HCT116 (cell line): Measurements from ENCODE around the gene CNTN2. TPM values are rescaled to one million over a fixed set of nuclear protein-coding genes. Genes with fewer than 3 reads are reported as not detected.
A peak's percentile ranks its signal among the peaks of the same experiment; 100 is the strongest.

Source experiments
- ATAC-seq: fragments of 200-7000 bp; cut with Tn5 transposase; 2 replicates; pipeline ENCODE4 v1.9.1; 2020; ENCODE audit warnings: mild to moderate bottlenecking, moderate library complexity
- BruUV-seq: library from RNA; stranded (reverse); fragments of 400-500 nt; replicated peaks from 2 replicates; lab custom pipeline; 2021; lab: Mats Ljungman, UMichigan
- CTCF ChIA-PET: fragments of 300-600 bp; sonication (Branson Sonifier 250); formaldehyde crosslinking; loops from one replicate; lab custom pipeline; 2021; ENCODE audit warnings: antibody characterized with exemption; lab: Charles Lee
- POLR2A ChIA-PET: fragments of 300-600, 350-600 bp; sonication (Branson Sonifier 250); formaldehyde crosslinking; loops from one replicate; lab custom pipeline; 2021; ENCODE audit warnings: antibody characterized with exemption; lab: Charles Lee
- RAD21 ChIA-PET, 2 experiments: fragments of 300-600 bp; sonication (Branson Sonifier 250); formaldehyde crosslinking; loops; one replicate each; lab custom pipeline; 2023; ENCODE audit warnings: low total read pairs in 2 of 2; ENCODE audit not compliant: uncharacterized antibody in 2 of 2, unreplicated experiment in 2 of 2, low non-redundant PET in 1 of 2; lab: Charles Lee
- DNase-seq: peaks from one replicate; pipeline ENCODE4 v3.0.0-alpha.2; 2010; ENCODE audit warnings: low read depth, low spot score
- H2AFZ ChIP-seq: fragments of 200-600 bp; shearing (Covaris generic), sonication (generic); 2 replicates; pipeline ENCODE4 v1.6.1; 2017; ENCODE audit warnings: low read depth, mixed run types, mixed read lengths, antibody characterized with exemption, low read length; ENCODE audit not compliant: poor library complexity, severe bottlenecking
- H3K27ac ChIP-seq: 2 replicates; pipeline ENCODE4 v1.5.1; 2012; ENCODE audit warnings: low read depth, low read length
- H3K27me3 ChIP-seq: fragments of 200-600 bp; sonication (generic); 2 replicates; pipeline ENCODE4 v1.6.1; 2016; ENCODE audit warnings: mixed run types, low read length, mixed read lengths; ENCODE audit not compliant: insufficient read depth
- H3K36me3 ChIP-seq, 2 experiments: fragments of 200-500 bp in 1 of 2; fragments of 200-600 bp in 1 of 2; sonication (Bioruptor generic) in 1 of 2; sonication (generic) in 1 of 2; 2 replicates each; pipeline versions ENCODE4 v1.5.1 to v1.6.1; 2014 to 2016; ENCODE audit warnings: low read length in 2 of 2, inconsistent platforms in 1 of 2, mixed read lengths in 1 of 2, mixed run types in 1 of 2; ENCODE audit not compliant: insufficient read depth in 2 of 2, control insufficient read depth in 1 of 2
- H3K4me1 ChIP-seq, 2 experiments: fragments of 200-600 bp in 1 of 2; sonication (generic) in 1 of 2; 2 replicates each; pipeline versions ENCODE4 v1.5.1 to v1.6.1; 2012 to 2017; ENCODE audit warnings: low read length in 2 of 2, inconsistent platforms in 1 of 2, mild to moderate bottlenecking in 1 of 2, mixed read lengths in 1 of 2, mixed run types in 1 of 2, moderate library complexity in 1 of 2; ENCODE audit not compliant: insufficient read depth in 2 of 2, control insufficient read depth in 1 of 2
- H3K4me2 ChIP-seq: fragments of 200-600 bp; sonication (generic); 2 replicates; pipeline ENCODE4 v1.6.1; 2017; ENCODE audit warnings: mixed run types, low read length, mixed read lengths
- H3K4me3 ChIP-seq, 2 experiments: fragments of 200-600 bp in 1 of 2; sonication (generic) in 1 of 2; replicated peaks in 1 of 2; 2 replicates each; pipeline ENCODE4 v1.5.1; 2011 to 2016; ENCODE audit warnings: low read length in 2 of 2, control low read depth in 1 of 2, low read depth in 1 of 2, mild to moderate bottlenecking in 1 of 2, mixed read lengths in 1 of 2, mixed run types in 1 of 2
- H3K79me2 ChIP-seq: fragments of 200-600 bp; sonication (generic); 2 replicates; pipeline ENCODE4 v1.6.1; 2017; ENCODE audit warnings: mild to moderate bottlenecking, mixed run types, low read length, moderate library complexity, mixed read lengths; ENCODE audit not compliant: insufficient read depth
- H3K9ac ChIP-seq: fragments of 200-600 bp; sonication (generic); 2 replicates; pipeline ENCODE4 v1.6.1; 2016; ENCODE audit warnings: low read length, mixed read lengths
- H3K9me2 ChIP-seq: fragments of 200-600 bp; sonication (generic), shearing (Covaris generic); 2 replicates; pipeline ENCODE4 v1.6.1; 2017; ENCODE audit warnings: mixed run types, mild to moderate bottlenecking, moderate library complexity; ENCODE audit not compliant: insufficient read depth
- H3K9me3 ChIP-seq, 2 experiments: fragments of 200-500 bp in 1 of 2; fragments of 200-600 bp in 1 of 2; sonication (Bioruptor generic) in 1 of 2; sonication (generic) in 1 of 2; 2 replicates each; pipeline ENCODE4 v1.6.1; 2014 to 2017; ENCODE audit warnings: low read length in 2 of 2, mixed read lengths in 2 of 2, inconsistent platforms in 1 of 2, low read depth in 1 of 2, mild to moderate bottlenecking in 1 of 2, mixed run types in 1 of 2, moderate library complexity in 1 of 2; ENCODE audit not compliant: control insufficient read depth in 1 of 2, insufficient read depth in 1 of 2
- H4K20me1 ChIP-seq: fragments of 200-600 bp; sonication (generic), shearing (Covaris generic); 2 replicates; pipeline ENCODE4 v1.6.1; 2017; ENCODE audit warnings: mixed run types, mild to moderate bottlenecking, moderate library complexity; ENCODE audit not compliant: insufficient read depth
- CBX3 ChIP-seq: IDR thresholded peaks from 2 replicates; pipeline ENCODE4 v1.6.1; 2012; ENCODE audit warnings: low read depth
- CEBPB ChIP-seq: IDR thresholded peaks from 2 replicates; pipeline ENCODE4 v1.6.1; 2012; ENCODE audit warnings: low read depth
- CTCF ChIP-seq, 3 experiments: fragments of 200-600 bp in 1 of 3; sonication (generic) in 1 of 3; IDR thresholded peaks in 2 of 3; conservative IDR thresholded peaks in 1 of 3; 2 replicates each; pipeline ENCODE4 v1.5.1; 2012 to 2017; ENCODE audit warnings: low read depth in 2 of 3, low read length in 2 of 3, antibody characterized with exemption in 1 of 3, borderline replicate concordance in 1 of 3, control low read depth in 1 of 3, mild to moderate bottlenecking in 1 of 3, mixed read lengths in 1 of 3, mixed run types in 1 of 3, moderate library complexity in 1 of 3; ENCODE audit not compliant: insufficient read depth in 1 of 3
- EGR1 ChIP-seq: IDR thresholded peaks from 2 replicates; pipeline ENCODE4 v1.6.1; 2012; ENCODE audit warnings: low read depth
- EZH2 ChIP-seq: fragments of 200-600 bp; sonication (generic); IDR thresholded peaks from 2 replicates; pipeline ENCODE4 v1.6.1; 2017; ENCODE audit warnings: antibody characterized with exemption, mixed run types
- EZH2phosphoT487 ChIP-seq: fragments of 200-600 bp; IDR thresholded peaks from 2 replicates; pipeline ENCODE4 v1.6.1; 2018; ENCODE audit warnings: antibody characterized with exemption, borderline replicate concordance
- FOSL1 ChIP-seq: IDR thresholded peaks from 2 replicates; pipeline ENCODE4 v1.6.1; 2012; ENCODE audit warnings: low read depth
- JUND ChIP-seq: IDR thresholded peaks from 2 replicates; pipeline ENCODE4 v1.6.1; 2012
- MAX ChIP-seq: IDR thresholded peaks from 2 replicates; pipeline ENCODE4 v1.6.1; 2012
- POLR2A ChIP-seq: IDR thresholded peaks from 2 replicates; pipeline ENCODE4 v1.7.0; 2011; ENCODE audit warnings: borderline replicate concordance; ENCODE audit not compliant: insufficient read depth, insufficient read length; ENCODE audit errors: extremely low read depth
- POLR2AphosphoS5 ChIP-seq: IDR thresholded peaks from 2 replicates; pipeline ENCODE4 v1.6.1; 2011; ENCODE audit warnings: mild to moderate bottlenecking, low read depth, low read length, moderate library complexity
- REST ChIP-seq: IDR thresholded peaks from 2 replicates; pipeline ENCODE4 v1.6.1; 2012; ENCODE audit warnings: low read depth
- SIN3A ChIP-seq: IDR thresholded peaks from 2 replicates; pipeline ENCODE4 v1.6.1; 2012; ENCODE audit warnings: low read depth
- SP1 ChIP-seq: IDR thresholded peaks from 2 replicates; pipeline ENCODE4 v1.6.1; 2012; ENCODE audit warnings: low read depth
- SRF ChIP-seq: IDR thresholded peaks from 2 replicates; pipeline ENCODE4 v1.6.1; 2012; ENCODE audit warnings: low read depth
- TCF7L2 ChIP-seq: IDR thresholded peaks from 2 replicates; pipeline ENCODE4 v1.7.0; 2011; ENCODE audit warnings: borderline replicate concordance, inconsistent platforms; ENCODE audit not compliant: insufficient read depth, insufficient read length; ENCODE audit errors: extremely low read depth
- YY1 ChIP-seq: IDR thresholded peaks from 2 replicates; pipeline ENCODE4 v1.6.1; 2011; ENCODE audit warnings: low read length, low read depth, moderate library complexity, mild to moderate bottlenecking; ENCODE audit not compliant: insufficient replicate concordance; ENCODE audit errors: extremely low read depth
- ZBTB33 ChIP-seq: IDR thresholded peaks from 2 replicates; pipeline ENCODE4 v1.6.1; 2011; ENCODE audit warnings: mild to moderate bottlenecking, low read length, moderate library complexity; ENCODE audit not compliant: insufficient replicate concordance; ENCODE audit errors: extremely low read depth
- ZFX ChIP-seq: fragments of 450-650 bp; IDR thresholded peaks from 2 replicates; pipeline ENCODE4 v1.6.1; 2017
- intact Hi-C: fragments of 100-400 bp; cut with micrococcal nuclease; formaldehyde crosslinking; loops from 2 replicates; pipeline ENCODE4 v1.10.0; 2022
- total RNA-seq: library from RNA; stranded (reverse); gene quantifications from one replicate; pipeline ENCODE4 v1.2.1, GENCODE V29; 2021; ENCODE audit not compliant: unreplicated experiment

The CNTN2 gene
- total RNA-seq, 1 experiment from 2014 or later, result 0.15 TPM

GRCh38 chr1:205121660-205122488 lies 78.9 kb downstream of the CNTN2 start, which contains the start of gene RBBP5:
RBBP5 (minus strand) TSS chr1:205121978; CDS start chr1:205121873, 105 bp downstream.
- H3K27ac ChIP-seq, result peak within 1 kb of the TSS; percentile 70
- BruUV-seq, result no TSS peak
- POLR2A ChIA-PET, result interaction anchor here (0.8 to 1.2 kb wide), 6 partner anchors 10 to 104 kb away, joined by 3 to 5 read pairs (median 3); no protein-coding TSS in a partner anchor
- H3K4me1 ChIP-seq, result peaks cover 7 to 22% of the 10 kb centered on the region in 2 experiments; a peak in 3 of 4 replicates
- H3K36me3 ChIP-seq, result no peaks in the 10 kb centered on the region
- RAD21 ChIA-PET, result no interaction called here
- DNase-seq (peak; percentile 97), ATAC-seq (peak; percentile 99)
- CTCF ChIA-PET, result interaction anchor here (0.6 to 2.7 kb wide), 6 partner anchors 12 to 134 kb away, joined by 3 to 9 read pairs (median 5); no protein-coding TSS in a partner anchor
- intact Hi-C loops, result loop anchor here (1.0 to 2.0 kb wide), 3 partner anchors 19 to 134 kb away; partner anchors contain the start of gene DSTYK
- no peaks in the 10 kb centered on the region for H3K9me3 ChIP-seq
- peak within 1 kb of the TSS; percentile 90 to 98 for H3K4me3 ChIP-seq
- no peaks in the 10 kb centered on the region for H3K27me3 ChIP-seq
- H3K79me2 ChIP-seq, result peaks cover 45% of the 10 kb centered on the region
- H4K20me1 ChIP-seq, result no peaks in the 10 kb centered on the region
- H3K9me2 ChIP-seq, result no peaks in the 10 kb centered on the region
- peak within 1 kb of the TSS; percentile 98 for H2AFZ ChIP-seq
- H3K4me2 ChIP-seq, result peak within 1 kb of the TSS; percentile 97
- H3K9ac ChIP-seq, result peak within 1 kb of the TSS; percentile 81
- TF ChIP-seq CTCF (IDR thresholded peaks at IDR 0.05 in 2 of 3, conservative IDR thresholded peaks at IDR 0.05 in 1 of 3; ENCODE audit: borderline replicate concordance in 1 of 3, insufficient read depth in 1 of 3, low read depth in 2 of 3, low read length in 2 of 3), result peak; percentile 72 to 96 (median 72)
- TF ChIP-seq SRF, result peak; percentile 94
- TF ChIP-seq ZFX, result no peak
- TF ChIP-seq FOSL1, result peak; percentile 61; the same call in 1 of the 2 replicates
- no peak for TF ChIP-seq EZH2
- peak; percentile 99 for TF ChIP-seq CBX3
- peak; percentile 47 for TF ChIP-seq JUND
- no peak for TF ChIP-seq EZH2phosphoT487
- peak; percentile 67 for TF ChIP-seq TCF7L2
- TF ChIP-seq CEBPB, result peak; percentile 76
- peak; percentile 78 for TF ChIP-seq MAX
- TF ChIP-seq POLR2AphosphoS5, result peak; percentile 95
- TF ChIP-seq YY1, result peak; percentile 88
- peak; percentile 86 for TF ChIP-seq SIN3A
- TF ChIP-seq EGR1, result peak; percentile 84
- TF ChIP-seq ZBTB33, result peak; percentile 61
- peak; percentile 96 for TF ChIP-seq SP1
- no peak for TF ChIP-seq REST
- peak; percentile 84 for TF ChIP-seq POLR2A
